HCT116 (cell line): ENCODE data around the gene TCL1B. TPM values are rescaled to one million over a fixed set of nuclear protein-coding genes. Genes with fewer than 3 reads are reported as not detected.

Experiments used
- ATAC-seq: fragments of 200-7000 bp; cut with Tn5 transposase; 2 replicates; pipeline ENCODE4 v1.9.1; 2020; ENCODE audit warnings: mild to moderate bottlenecking, moderate library complexity
- BruUV-seq: library from RNA; stranded (reverse); fragments of 400-500 nt; replicated peaks from 2 replicates; lab custom pipeline; 2021; lab: Mats Ljungman, UMichigan
- CTCF ChIA-PET: fragments of 300-600 bp; sonication (Branson Sonifier 250); formaldehyde crosslinking; loops from one replicate; lab custom pipeline; 2021; ENCODE audit warnings: antibody characterized with exemption; lab: Charles Lee
- POLR2A ChIA-PET: fragments of 300-600, 350-600 bp; sonication (Branson Sonifier 250); formaldehyde crosslinking; loops from one replicate; lab custom pipeline; 2021; ENCODE audit warnings: antibody characterized with exemption; lab: Charles Lee
- RAD21 ChIA-PET, 2 experiments: fragments of 300-600 bp; sonication (Branson Sonifier 250); formaldehyde crosslinking; loops; one replicate each; lab custom pipeline; 2023; ENCODE audit warnings: low total read pairs in 2 of 2; ENCODE audit not compliant: uncharacterized antibody in 2 of 2, unreplicated experiment in 2 of 2, low non-redundant PET in 1 of 2; lab: Charles Lee
- DNase-seq: peaks from one replicate; pipeline ENCODE4 v3.0.0-alpha.2; 2010; ENCODE audit warnings: low read depth, low spot score
- H2AFZ ChIP-seq: fragments of 200-600 bp; shearing (Covaris generic), sonication (generic); 2 replicates; pipeline ENCODE4 v1.6.1; 2017; ENCODE audit warnings: low read depth, mixed run types, mixed read lengths, antibody characterized with exemption, low read length; ENCODE audit not compliant: poor library complexity, severe bottlenecking
- H3K27ac ChIP-seq: 2 replicates; pipeline ENCODE4 v1.5.1; 2012; ENCODE audit warnings: low read depth, low read length
- H3K27me3 ChIP-seq: fragments of 200-600 bp; sonication (generic); 2 replicates; pipeline ENCODE4 v1.6.1; 2016; ENCODE audit warnings: mixed run types, low read length, mixed read lengths; ENCODE audit not compliant: insufficient read depth
- H3K36me3 ChIP-seq, 2 experiments: fragments of 200-500 bp in 1 of 2; fragments of 200-600 bp in 1 of 2; sonication (Bioruptor generic) in 1 of 2; sonication (generic) in 1 of 2; 2 replicates each; pipeline versions ENCODE4 v1.5.1 to v1.6.1; 2014 to 2016; ENCODE audit warnings: low read length in 2 of 2, inconsistent platforms in 1 of 2, mixed read lengths in 1 of 2, mixed run types in 1 of 2; ENCODE audit not compliant: insufficient read depth in 2 of 2, control insufficient read depth in 1 of 2
- H3K4me1 ChIP-seq, 2 experiments: fragments of 200-600 bp in 1 of 2; sonication (generic) in 1 of 2; 2 replicates each; pipeline versions ENCODE4 v1.5.1 to v1.6.1; 2012 to 2017; ENCODE audit warnings: low read length in 2 of 2, inconsistent platforms in 1 of 2, mild to moderate bottlenecking in 1 of 2, mixed read lengths in 1 of 2, mixed run types in 1 of 2, moderate library complexity in 1 of 2; ENCODE audit not compliant: insufficient read depth in 2 of 2, control insufficient read depth in 1 of 2
- H3K4me2 ChIP-seq: fragments of 200-600 bp; sonication (generic); 2 replicates; pipeline ENCODE4 v1.6.1; 2017; ENCODE audit warnings: mixed run types, low read length, mixed read lengths
- H3K4me3 ChIP-seq, 2 experiments: fragments of 200-600 bp in 1 of 2; sonication (generic) in 1 of 2; replicated peaks in 1 of 2; 2 replicates each; pipeline ENCODE4 v1.5.1; 2011 to 2016; ENCODE audit warnings: low read length in 2 of 2, control low read depth in 1 of 2, low read depth in 1 of 2, mild to moderate bottlenecking in 1 of 2, mixed read lengths in 1 of 2, mixed run types in 1 of 2
- H3K79me2 ChIP-seq: fragments of 200-600 bp; sonication (generic); 2 replicates; pipeline ENCODE4 v1.6.1; 2017; ENCODE audit warnings: mild to moderate bottlenecking, mixed run types, low read length, moderate library complexity, mixed read lengths; ENCODE audit not compliant: insufficient read depth
- H3K9ac ChIP-seq: fragments of 200-600 bp; sonication (generic); 2 replicates; pipeline ENCODE4 v1.6.1; 2016; ENCODE audit warnings: low read length, mixed read lengths
- H3K9me2 ChIP-seq: fragments of 200-600 bp; sonication (generic), shearing (Covaris generic); 2 replicates; pipeline ENCODE4 v1.6.1; 2017; ENCODE audit warnings: mixed run types, mild to moderate bottlenecking, moderate library complexity; ENCODE audit not compliant: insufficient read depth
- H3K9me3 ChIP-seq, 2 experiments: fragments of 200-500 bp in 1 of 2; fragments of 200-600 bp in 1 of 2; sonication (Bioruptor generic) in 1 of 2; sonication (generic) in 1 of 2; 2 replicates each; pipeline ENCODE4 v1.6.1; 2014 to 2017; ENCODE audit warnings: low read length in 2 of 2, mixed read lengths in 2 of 2, inconsistent platforms in 1 of 2, low read depth in 1 of 2, mild to moderate bottlenecking in 1 of 2, mixed run types in 1 of 2, moderate library complexity in 1 of 2; ENCODE audit not compliant: control insufficient read depth in 1 of 2, insufficient read depth in 1 of 2
- H4K20me1 ChIP-seq: fragments of 200-600 bp; sonication (generic), shearing (Covaris generic); 2 replicates; pipeline ENCODE4 v1.6.1; 2017; ENCODE audit warnings: mixed run types, mild to moderate bottlenecking, moderate library complexity; ENCODE audit not compliant: insufficient read depth
- CBX3 ChIP-seq: IDR thresholded peaks from 2 replicates; pipeline ENCODE4 v1.6.1; 2012; ENCODE audit warnings: low read depth
- CEBPB ChIP-seq: IDR thresholded peaks from 2 replicates; pipeline ENCODE4 v1.6.1; 2012; ENCODE audit warnings: low read depth
- EGR1 ChIP-seq: IDR thresholded peaks from 2 replicates; pipeline ENCODE4 v1.6.1; 2012; ENCODE audit warnings: low read depth
- ELF1 ChIP-seq: IDR thresholded peaks from 2 replicates; pipeline ENCODE4 v1.6.1; 2012; ENCODE audit warnings: low read depth, borderline replicate concordance
- EZH2phosphoT487 ChIP-seq: fragments of 200-600 bp; IDR thresholded peaks from 2 replicates; pipeline ENCODE4 v1.6.1; 2018; ENCODE audit warnings: antibody characterized with exemption, borderline replicate concordance
- FOSL1 ChIP-seq: IDR thresholded peaks from 2 replicates; pipeline ENCODE4 v1.6.1; 2012; ENCODE audit warnings: low read depth
- JUND ChIP-seq: IDR thresholded peaks from 2 replicates; pipeline ENCODE4 v1.6.1; 2012
- POLR2A ChIP-seq: IDR thresholded peaks from 2 replicates; pipeline ENCODE4 v1.7.0; 2011; ENCODE audit warnings: borderline replicate concordance; ENCODE audit not compliant: insufficient read depth, insufficient read length; ENCODE audit errors: extremely low read depth
- POLR2AphosphoS5 ChIP-seq: IDR thresholded peaks from 2 replicates; pipeline ENCODE4 v1.6.1; 2011; ENCODE audit warnings: mild to moderate bottlenecking, low read depth, low read length, moderate library complexity
- RAD21 ChIP-seq: IDR thresholded peaks from 2 replicates; pipeline ENCODE4 v1.6.1; 2012; ENCODE audit warnings: low read depth, mild to moderate bottlenecking
- SIN3A ChIP-seq: IDR thresholded peaks from 2 replicates; pipeline ENCODE4 v1.6.1; 2012; ENCODE audit warnings: low read depth
- SRF ChIP-seq: IDR thresholded peaks from 2 replicates; pipeline ENCODE4 v1.6.1; 2012; ENCODE audit warnings: low read depth
- YY1 ChIP-seq: IDR thresholded peaks from 2 replicates; pipeline ENCODE4 v1.6.1; 2011; ENCODE audit warnings: low read length, low read depth, moderate library complexity, mild to moderate bottlenecking; ENCODE audit not compliant: insufficient replicate concordance; ENCODE audit errors: extremely low read depth
- ZFX ChIP-seq: fragments of 450-650 bp; IDR thresholded peaks from 2 replicates; pipeline ENCODE4 v1.6.1; 2017
- intact Hi-C: fragments of 100-400 bp; cut with micrococcal nuclease; formaldehyde crosslinking; loops from 2 replicates; pipeline ENCODE4 v1.10.0; 2022
- total RNA-seq: library from RNA; stranded (reverse); gene quantifications from one replicate; pipeline ENCODE4 v1.2.1, GENCODE V29; 2021; ENCODE audit not compliant: unreplicated experiment
- TF ChIP-seq, protein P1 (sequence below): IDR thresholded peaks from 2 replicates; pipeline ENCODE4 v1.6.1; 2011; ENCODE audit warnings: mild to moderate bottlenecking, low read length, moderate library complexity; ENCODE audit not compliant: insufficient replicate concordance; ENCODE audit errors: extremely low read depth
- TF ChIP-seq, protein P2 (sequence below): IDR thresholded peaks from 2 replicates; pipeline ENCODE4 v1.6.1; 2012
- TF ChIP-seq, protein P3 (sequence below), 3 experiments: fragments of 200-600 bp in 1 of 3; sonication (generic) in 1 of 3; IDR thresholded peaks in 2 of 3; conservative IDR thresholded peaks in 1 of 3; 2 replicates each; pipeline ENCODE4 v1.5.1; 2012 to 2017; ENCODE audit warnings: low read depth in 2 of 3, low read length in 2 of 3, antibody characterized with exemption in 1 of 3, borderline replicate concordance in 1 of 3, control low read depth in 1 of 3, mild to moderate bottlenecking in 1 of 3, mixed read lengths in 1 of 3, mixed run types in 1 of 3, moderate library complexity in 1 of 3; ENCODE audit not compliant: insufficient read depth in 1 of 3
- TF ChIP-seq, protein P4 (sequence below): IDR thresholded peaks from 2 replicates; pipeline ENCODE4 v1.6.1; 2012
- TF ChIP-seq, protein P5 (sequence below): IDR thresholded peaks from 2 replicates; pipeline ENCODE4 v1.6.1; 2012; ENCODE audit warnings: low read depth

The TCL1B gene
- total RNA-seq, 1 experiment from 2014 or later, result not detected

DNA sequence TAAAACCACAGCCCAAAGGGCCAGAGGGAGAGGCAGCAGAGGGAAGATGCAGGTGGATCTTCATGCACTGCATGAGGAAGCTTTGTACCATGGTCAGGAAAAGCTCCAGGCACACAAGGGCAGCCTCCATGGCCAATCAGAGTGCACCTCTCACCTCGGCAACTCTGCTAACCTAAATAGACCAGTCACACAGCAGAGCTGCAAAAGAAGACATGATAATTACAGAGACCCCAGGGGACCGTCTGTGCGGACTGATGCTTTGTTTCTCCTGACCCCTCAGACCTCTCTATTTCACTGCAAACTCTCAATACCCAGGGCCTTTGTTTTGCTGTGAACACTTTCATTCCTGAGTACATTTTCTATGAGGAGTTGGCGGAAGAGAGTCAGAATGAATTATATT is 10.7 kb upstream of the TCL1B start:
- Histone ChIP-seq H2AFZ (no peak overlapping the region), H3K36me3 (no peaks in the 10 kb centered on the region), H3K4me2 (no peak overlapping the region), H3K27me3 (peaks cover 52% of the 10 kb centered on the region), H3K9me2 (no peaks in the 10 kb centered on the region), H3K79me2 (no peaks in the 10 kb centered on the region), H3K9me3 (no peaks in the 10 kb centered on the region), H3K4me3 (no peak overlapping the region), H3K9ac (no peak overlapping the region), H4K20me1 (no peaks in the 10 kb centered on the region), H3K4me1 (no peaks in the 10 kb centered on the region), H3K27ac (no peak overlapping the region)
- TF ChIP-seq EGR1, result no peak
- TF ChIP-seq RAD21, result no peak
- TF ChIP-seq POLR2AphosphoS5, result no peak
- TF ChIP-seq, protein P1, sequence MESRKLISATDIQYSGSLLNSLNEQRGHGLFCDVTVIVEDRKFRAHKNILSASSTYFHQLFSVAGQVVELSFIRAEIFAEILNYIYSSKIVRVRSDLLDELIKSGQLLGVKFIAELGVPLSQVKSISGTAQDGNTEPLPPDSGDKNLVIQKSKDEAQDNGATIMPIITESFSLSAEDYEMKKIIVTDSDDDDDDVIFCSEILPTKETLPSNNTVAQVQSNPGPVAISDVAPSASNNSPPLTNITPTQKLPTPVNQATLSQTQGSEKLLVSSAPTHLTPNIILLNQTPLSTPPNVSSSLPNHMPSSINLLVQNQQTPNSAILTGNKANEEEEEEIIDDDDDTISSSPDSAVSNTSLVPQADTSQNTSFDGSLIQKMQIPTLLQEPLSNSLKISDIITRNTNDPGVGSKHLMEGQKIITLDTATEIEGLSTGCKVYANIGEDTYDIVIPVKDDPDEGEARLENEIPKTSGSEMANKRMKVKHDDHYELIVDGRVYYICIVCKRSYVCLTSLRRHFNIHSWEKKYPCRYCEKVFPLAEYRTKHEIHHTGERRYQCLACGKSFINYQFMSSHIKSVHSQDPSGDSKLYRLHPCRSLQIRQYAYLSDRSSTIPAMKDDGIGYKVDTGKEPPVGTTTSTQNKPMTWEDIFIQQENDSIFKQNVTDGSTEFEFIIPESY, result no peak
- TF ChIP-seq, protein P2, sequence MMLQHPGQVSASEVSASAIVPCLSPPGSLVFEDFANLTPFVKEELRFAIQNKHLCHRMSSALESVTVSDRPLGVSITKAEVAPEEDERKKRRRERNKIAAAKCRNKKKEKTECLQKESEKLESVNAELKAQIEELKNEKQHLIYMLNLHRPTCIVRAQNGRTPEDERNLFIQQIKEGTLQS, result no peak
- no peak for TF ChIP-seq ZFX
- TF ChIP-seq, protein P3, sequence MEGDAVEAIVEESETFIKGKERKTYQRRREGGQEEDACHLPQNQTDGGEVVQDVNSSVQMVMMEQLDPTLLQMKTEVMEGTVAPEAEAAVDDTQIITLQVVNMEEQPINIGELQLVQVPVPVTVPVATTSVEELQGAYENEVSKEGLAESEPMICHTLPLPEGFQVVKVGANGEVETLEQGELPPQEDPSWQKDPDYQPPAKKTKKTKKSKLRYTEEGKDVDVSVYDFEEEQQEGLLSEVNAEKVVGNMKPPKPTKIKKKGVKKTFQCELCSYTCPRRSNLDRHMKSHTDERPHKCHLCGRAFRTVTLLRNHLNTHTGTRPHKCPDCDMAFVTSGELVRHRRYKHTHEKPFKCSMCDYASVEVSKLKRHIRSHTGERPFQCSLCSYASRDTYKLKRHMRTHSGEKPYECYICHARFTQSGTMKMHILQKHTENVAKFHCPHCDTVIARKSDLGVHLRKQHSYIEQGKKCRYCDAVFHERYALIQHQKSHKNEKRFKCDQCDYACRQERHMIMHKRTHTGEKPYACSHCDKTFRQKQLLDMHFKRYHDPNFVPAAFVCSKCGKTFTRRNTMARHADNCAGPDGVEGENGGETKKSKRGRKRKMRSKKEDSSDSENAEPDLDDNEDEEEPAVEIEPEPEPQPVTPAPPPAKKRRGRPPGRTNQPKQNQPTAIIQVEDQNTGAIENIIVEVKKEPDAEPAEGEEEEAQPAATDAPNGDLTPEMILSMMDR (IDR thresholded peaks at IDR 0.05 in 2 of 3, conservative IDR thresholded peaks at IDR 0.05 in 1 of 3; ENCODE audit: borderline replicate concordance in 1 of 3, insufficient read depth in 1 of 3, low read depth in 2 of 3, low read length in 2 of 3), result no peak
- no peak for TF ChIP-seq ELF1
- TF ChIP-seq, protein P4, sequence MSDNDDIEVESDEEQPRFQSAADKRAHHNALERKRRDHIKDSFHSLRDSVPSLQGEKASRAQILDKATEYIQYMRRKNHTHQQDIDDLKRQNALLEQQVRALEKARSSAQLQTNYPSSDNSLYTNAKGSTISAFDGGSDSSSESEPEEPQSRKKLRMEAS, result no peak
- no peak for TF ChIP-seq SRF
- TF ChIP-seq CEBPB, result no peak
- TF ChIP-seq FOSL1, result no peak
- TF ChIP-seq SIN3A, result no peak
- no peak for TF ChIP-seq CBX3
- TF ChIP-seq, protein P5, sequence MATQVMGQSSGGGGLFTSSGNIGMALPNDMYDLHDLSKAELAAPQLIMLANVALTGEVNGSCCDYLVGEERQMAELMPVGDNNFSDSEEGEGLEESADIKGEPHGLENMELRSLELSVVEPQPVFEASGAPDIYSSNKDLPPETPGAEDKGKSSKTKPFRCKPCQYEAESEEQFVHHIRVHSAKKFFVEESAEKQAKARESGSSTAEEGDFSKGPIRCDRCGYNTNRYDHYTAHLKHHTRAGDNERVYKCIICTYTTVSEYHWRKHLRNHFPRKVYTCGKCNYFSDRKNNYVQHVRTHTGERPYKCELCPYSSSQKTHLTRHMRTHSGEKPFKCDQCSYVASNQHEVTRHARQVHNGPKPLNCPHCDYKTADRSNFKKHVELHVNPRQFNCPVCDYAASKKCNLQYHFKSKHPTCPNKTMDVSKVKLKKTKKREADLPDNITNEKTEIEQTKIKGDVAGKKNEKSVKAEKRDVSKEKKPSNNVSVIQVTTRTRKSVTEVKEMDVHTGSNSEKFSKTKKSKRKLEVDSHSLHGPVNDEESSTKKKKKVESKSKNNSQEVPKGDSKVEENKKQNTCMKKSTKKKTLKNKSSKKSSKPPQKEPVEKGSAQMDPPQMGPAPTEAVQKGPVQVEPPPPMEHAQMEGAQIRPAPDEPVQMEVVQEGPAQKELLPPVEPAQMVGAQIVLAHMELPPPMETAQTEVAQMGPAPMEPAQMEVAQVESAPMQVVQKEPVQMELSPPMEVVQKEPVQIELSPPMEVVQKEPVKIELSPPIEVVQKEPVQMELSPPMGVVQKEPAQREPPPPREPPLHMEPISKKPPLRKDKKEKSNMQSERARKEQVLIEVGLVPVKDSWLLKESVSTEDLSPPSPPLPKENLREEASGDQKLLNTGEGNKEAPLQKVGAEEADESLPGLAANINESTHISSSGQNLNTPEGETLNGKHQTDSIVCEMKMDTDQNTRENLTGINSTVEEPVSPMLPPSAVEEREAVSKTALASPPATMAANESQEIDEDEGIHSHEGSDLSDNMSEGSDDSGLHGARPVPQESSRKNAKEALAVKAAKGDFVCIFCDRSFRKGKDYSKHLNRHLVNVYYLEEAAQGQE, result no peak
- TF ChIP-seq YY1, result no peak
- no peak for TF ChIP-seq JUND
- TF ChIP-seq POLR2A, result no peak
- no peak for TF ChIP-seq EZH2phosphoT487
- intact Hi-C loops, result no loop called here
- DNase-seq, result no peak
- POLR2A ChIA-PET, result no interaction called here
- ATAC-seq, result no peak
- no TSS peak for BruUV-seq
- CTCF ChIA-PET, result no interaction called here
- RAD21 ChIA-PET, result no interaction called here
